Right lobe of liver (tissue), 6 donors: Measurements from ENCODE around the gene OR51E2. TPM values are rescaled to one million over a fixed set of nuclear protein-coding genes. Genes with fewer than 3 reads are reported as not detected.

Experiments used
- ATAC-seq, 4 donors: fragments of 200-7000 bp; cut with Tn5 transposase; one replicate each; pipeline ENCODE4 v1.9.1; 2020; ENCODE audit warnings: mild to moderate bottlenecking in 4 of 4, moderate library complexity in 4 of 4
- DNase-seq, 3 donors: peaks; one replicate each; pipeline ENCODE4 v3.0.0-alpha.2; 2020
- H3K27ac ChIP-seq, 3 donors: fragments of 200-600 bp; one replicate each; pipeline ENCODE4 v1.8.0; 2022
- H3K27me3 ChIP-seq, 2 donors: fragments of 200-600 bp; one replicate each; pipeline ENCODE4 v1.8.0; 2022
- H3K36me3 ChIP-seq, 4 donors: fragments of 200-600 bp; sonication (generic) in 1 of 4; one replicate each; pipeline versions ENCODE4 v1.5.1 to v1.8.0; 2017 to 2022; ENCODE audit warnings: control low read depth in 1 of 4
- H3K4me1 ChIP-seq, 4 donors: fragments of 200-600 bp; sonication (generic) in 1 of 4; one replicate each; pipeline versions ENCODE4 v1.5.1 to v1.8.0; 2017 to 2022; ENCODE audit warnings: control low read depth in 1 of 4
- H3K4me3 ChIP-seq, 3 donors: fragments of 200-600 bp; one replicate each; pipeline ENCODE4 v1.8.0; 2022
- H3K9me3 ChIP-seq, 4 donors: fragments of 200-600 bp; sonication (generic) in 1 of 4; one replicate each; pipeline versions ENCODE4 v1.5.1 to v1.8.0; 2017 to 2022; ENCODE audit warnings: control low read depth in 1 of 4
- POLR2A ChIP-seq: fragments of 450-650 bp; IDR thresholded peaks from one replicate; pipeline ENCODE4 v1.6.1; 2017; ENCODE audit warnings: antibody characterized with exemption, mild to moderate bottlenecking
- WGBS: methylation state at CpG from one replicate; pipeline ENCODE4 v1.1.6; 2018; ENCODE audit warnings: low coverage, low lambda C conversion rate; ENCODE audit not compliant: insufficient coverage; ENCODE audit errors: missing lambda C conversion rate; 5-methylcytosine and 5-hydroxymethylcytosine counted together
- intact Hi-C, 2 donors: fragments of 100-400 bp; cut with DNase I; formaldehyde crosslinking; loops; one replicate each; pipeline versions ENCODE4 v1.11.2 to v1.14.1; 2022
- total RNA-seq, 6 experiments: library from RNA; depleted of rRNA in 2 of 6; stranded (reverse); fragments of >200 nt in 2 of 6; fragmentation: NEBNext Ultra II Directional in 3 of 6; extraction: Animal tissue kit (Norgen Biotek cat#: 25700) in 3 of 6; gene quantifications; one replicate each; pipeline versions ENCODE4 v1.1.0 to v1.2.4, GENCODE V29; 2016 to 2023
- TF ChIP-seq, protein P1 (sequence below), 4 donors: fragments of 200-600 bp in 3 of 4; fragments of 450-650 bp in 1 of 4; IDR thresholded peaks; one replicate each; pipeline versions ENCODE4 v1.5.1 to v1.8.0; 2016 to 2022; ENCODE audit warnings: antibody characterized with exemption in 4 of 4, mild to moderate bottlenecking in 2 of 4
- donor health status: DM: no; HTN: yes; CAD: no.
- donor health status: DM: no; HTN: no; CAD: no.
- donor health status: DM: no; HTN: no; CAD: no.
- donor health status: DM: no; HTN: yes; CAD: no.
- donor health status: DM: no; HTN: yes; CAD: no.

Gene OR51E2
- total RNA-seq, 6 experiments from 2014 or later = not detected

DNA sequence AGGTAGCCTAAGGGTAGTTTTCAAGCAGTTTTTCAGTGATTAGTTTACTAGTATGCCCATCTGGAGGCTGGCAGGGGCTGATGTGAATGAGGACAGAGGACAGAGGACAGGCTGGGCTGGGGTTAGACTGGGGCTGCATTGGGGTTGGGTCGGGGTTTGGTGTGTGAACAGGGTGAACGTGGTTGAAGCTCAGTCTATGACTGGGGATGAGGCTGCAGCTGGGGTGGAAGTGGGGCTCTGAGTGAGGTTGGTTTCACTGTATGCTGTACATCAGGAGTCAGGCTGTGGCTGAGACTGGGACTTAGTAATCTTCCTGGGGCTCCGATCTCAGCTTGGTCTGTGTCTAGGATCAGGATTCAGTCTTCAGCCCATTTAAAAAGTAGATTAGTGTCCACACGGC lies 53.4 kb downstream of the OR51E2 start:
- no peaks in the 10 kb centered on the region for H3K27me3 ChIP-seq
- DNase-seq (no peak), ATAC-seq (no peak)
- H3K36me3 ChIP-seq = no peaks in the 10 kb centered on the region
- WGBS = 39% methylated on average over 3 of the region's 4 CpGs
- no peak for TF ChIP-seq POLR2A
- intact Hi-C loops = loop anchor here in 1 of 2 donors (5.0 kb wide), 1 partner anchor 353 kb away; no protein-coding TSS in a partner anchor
- no peak overlapping the region for H3K4me3 ChIP-seq
- H3K27ac ChIP-seq = no peak overlapping the region
- no peaks in the 10 kb centered on the region for H3K9me3 ChIP-seq
- H3K4me1 ChIP-seq = no peaks in the 10 kb centered on the region

DNA sequence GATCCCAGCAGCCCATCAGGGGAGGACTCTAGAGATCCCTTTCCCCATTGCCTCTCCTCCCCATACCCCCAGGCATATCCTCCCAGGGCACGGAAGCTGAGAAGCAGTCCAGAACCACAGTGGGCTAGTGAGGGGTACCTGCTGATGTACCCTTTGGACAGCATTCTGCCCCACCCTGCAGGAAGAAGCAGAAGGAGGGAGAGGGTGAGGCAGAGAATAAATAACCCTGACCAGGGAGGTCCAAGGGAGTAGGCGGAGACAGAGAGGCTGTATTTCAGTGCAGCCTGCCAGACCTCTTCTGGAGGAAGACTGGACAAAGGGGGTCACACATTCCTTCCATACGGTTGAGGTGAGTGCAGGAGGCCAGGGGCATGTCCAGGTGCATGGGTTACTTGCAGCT lies 54.0 kb downstream of the OR51E2 start, which contains the start of gene OR51E1:
OR51E1 (plus strand) TSS at position 301 of the 400 bp plus-strand sequence. CDS start 8,545 bp downstream, outside the sequence.
- no peaks in the 10 kb centered on the region for H3K4me1 ChIP-seq
- H3K4me3 ChIP-seq = no peak within 1 kb of the TSS
- H3K36me3 ChIP-seq = no peaks in the 10 kb centered on the region
- TF ChIP-seq, protein P1, sequence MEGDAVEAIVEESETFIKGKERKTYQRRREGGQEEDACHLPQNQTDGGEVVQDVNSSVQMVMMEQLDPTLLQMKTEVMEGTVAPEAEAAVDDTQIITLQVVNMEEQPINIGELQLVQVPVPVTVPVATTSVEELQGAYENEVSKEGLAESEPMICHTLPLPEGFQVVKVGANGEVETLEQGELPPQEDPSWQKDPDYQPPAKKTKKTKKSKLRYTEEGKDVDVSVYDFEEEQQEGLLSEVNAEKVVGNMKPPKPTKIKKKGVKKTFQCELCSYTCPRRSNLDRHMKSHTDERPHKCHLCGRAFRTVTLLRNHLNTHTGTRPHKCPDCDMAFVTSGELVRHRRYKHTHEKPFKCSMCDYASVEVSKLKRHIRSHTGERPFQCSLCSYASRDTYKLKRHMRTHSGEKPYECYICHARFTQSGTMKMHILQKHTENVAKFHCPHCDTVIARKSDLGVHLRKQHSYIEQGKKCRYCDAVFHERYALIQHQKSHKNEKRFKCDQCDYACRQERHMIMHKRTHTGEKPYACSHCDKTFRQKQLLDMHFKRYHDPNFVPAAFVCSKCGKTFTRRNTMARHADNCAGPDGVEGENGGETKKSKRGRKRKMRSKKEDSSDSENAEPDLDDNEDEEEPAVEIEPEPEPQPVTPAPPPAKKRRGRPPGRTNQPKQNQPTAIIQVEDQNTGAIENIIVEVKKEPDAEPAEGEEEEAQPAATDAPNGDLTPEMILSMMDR (IDR thresholded peaks at IDR 0.05) = no peak
- no peak for TF ChIP-seq POLR2A
- H3K9me3 ChIP-seq = no peaks in the 10 kb centered on the region
- H3K27me3 ChIP-seq = no peaks in the 10 kb centered on the region
- 56% methylated on average over 3 of the region's 3 CpGs for WGBS
- ATAC-seq (no peak), DNase-seq (no peak)
- intact Hi-C loops = loop anchor here in 1 of 2 donors (5.0 kb wide), 1 partner anchor 354 kb away; no protein-coding TSS in a partner anchor
- no peak within 1 kb of the TSS for H3K27ac ChIP-seq

DNA sequence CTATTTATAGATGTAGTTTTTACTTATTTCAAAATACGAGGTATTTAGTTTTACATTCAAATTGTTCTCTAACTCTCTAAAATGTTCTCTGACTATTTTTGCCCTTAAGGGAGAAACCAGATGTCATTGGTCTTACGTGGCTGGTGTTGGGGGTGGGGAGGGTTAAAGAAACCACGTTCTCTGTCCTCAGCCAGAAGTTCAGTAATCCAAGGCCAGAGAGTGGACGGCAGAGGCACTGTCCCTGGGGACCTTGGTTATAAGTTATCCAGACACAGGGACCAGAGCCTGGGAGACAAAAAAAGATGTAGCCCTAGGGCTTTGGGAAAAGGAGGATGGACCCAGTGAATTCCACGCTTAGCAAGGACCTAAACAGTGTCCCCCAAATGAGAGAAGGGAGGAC lies 54.6 kb downstream of the OR51E2 start:
- Histone ChIP-seq H3K4me1 (no peaks in the 10 kb centered on the region), H3K27ac (no peak overlapping the region), H3K36me3 (no peaks in the 10 kb centered on the region), H3K4me3 (no peak overlapping the region), H3K9me3 (no peaks in the 10 kb centered on the region), H3K27me3 (no peaks in the 10 kb centered on the region)
- TF ChIP-seq, protein P1 (IDR thresholded peaks at IDR 0.05) = no peak
- no peak for TF ChIP-seq POLR2A
- ATAC-seq (no peak), DNase-seq (no peak)
- intact Hi-C loops = loop anchor here in 1 of 2 donors (5.0 kb wide), 1 partner anchor 354 kb away; no protein-coding TSS in a partner anchor
- WGBS = 20% methylated on average over 5 of the region's 5 CpGs

DNA sequence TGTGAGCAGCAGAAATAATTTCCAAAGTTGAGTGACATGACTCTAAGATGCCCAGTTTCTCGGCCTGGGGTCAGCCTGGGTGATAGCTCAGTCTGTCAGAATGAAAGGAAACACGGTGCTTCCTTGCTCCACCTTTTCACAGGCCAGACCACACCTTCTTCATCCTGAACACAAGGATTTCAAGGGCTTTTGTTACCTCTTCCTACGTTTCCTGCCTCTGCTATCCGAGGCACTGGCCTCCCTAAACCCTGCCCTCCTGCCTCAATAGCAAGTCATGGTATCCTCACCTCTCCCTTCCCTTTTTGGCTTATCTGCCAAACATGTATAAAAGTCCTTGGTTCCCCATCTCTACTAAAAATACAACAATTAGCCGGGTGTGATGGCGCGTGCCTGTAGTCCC lies 55.6 kb downstream of the OR51E2 start:
- intact Hi-C loops = loop anchor here in 1 of 2 donors (5.0 kb wide), 1 partner anchor 355 kb away; no protein-coding TSS in a partner anchor
- H3K4me1 ChIP-seq = peaks cover 0 to 2% (median 0%) of the 10 kb centered on the region in 4 donors
- WGBS = 33% methylated on average over 5 of the region's 7 CpGs
- no peaks in the 10 kb centered on the region for H3K27me3 ChIP-seq
- no peaks in the 10 kb centered on the region for H3K36me3 ChIP-seq
- DNase-seq (no peak), ATAC-seq (no peak)
- H3K27ac ChIP-seq = no peak overlapping the region
- no peak overlapping the region for H3K4me3 ChIP-seq
- TF ChIP-seq, protein P1 (IDR thresholded peaks at IDR 0.05) = no peak
- no peak for TF ChIP-seq POLR2A
- no peaks in the 10 kb centered on the region for H3K9me3 ChIP-seq

DNA sequence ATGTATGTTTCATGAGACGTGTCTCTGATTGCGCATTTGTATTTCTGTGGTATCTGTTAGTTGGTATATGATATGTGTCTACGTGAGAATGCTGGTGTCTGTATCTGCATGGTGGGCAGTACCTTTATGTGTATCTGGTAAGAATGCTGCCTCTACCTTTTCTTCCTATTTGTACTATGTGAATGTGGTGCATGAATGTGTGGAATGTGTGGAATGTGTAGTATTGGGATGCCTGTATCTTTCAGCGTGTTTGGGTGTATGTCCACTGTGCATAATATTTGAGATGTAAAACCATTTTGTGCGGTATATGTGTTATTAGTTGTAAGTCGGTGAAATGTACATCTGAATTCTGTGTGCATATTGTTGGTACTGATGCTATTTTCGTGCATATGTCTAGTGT lies 56.2 kb downstream of the OR51E2 start:
- intact Hi-C loops = loop anchor here in 1 of 2 donors (5.0 kb wide), 1 partner anchor 356 kb away; no protein-coding TSS in a partner anchor
- no peaks in the 10 kb centered on the region for H3K36me3 ChIP-seq
- H3K9me3 ChIP-seq = no peaks in the 10 kb centered on the region
- H3K4me1 ChIP-seq = peaks cover 0 to 5% (median 0%) of the 10 kb centered on the region in 4 donors
- ATAC-seq = no peak
- WGBS = 61% methylated on average over 7 of the region's 7 CpGs
- DNase-seq = no peak
- H3K27me3 ChIP-seq = no peaks in the 10 kb centered on the region
- TF ChIP-seq, protein P1 (IDR thresholded peaks at IDR 0.05) = no peak
- no peak for TF ChIP-seq POLR2A
- H3K4me3 ChIP-seq = no peak overlapping the region
- no peak overlapping the region for H3K27ac ChIP-seq
